Peyer's patch (tissue), 4 donors: Measurements from ENCODE around the gene SHC3.

Experiments
- POLR2A ChIP-seq, 2 donors: fragments of 450-650 bp; IDR thresholded peaks; one replicate each; pipeline ENCODE4 v1.5.1; 2017; ENCODE audit warnings: antibody characterized with exemption in 2 of 2, mild to moderate bottlenecking in 2 of 2, moderate library complexity in 2 of 2
- TF ChIP-seq, protein P1 (sequence below), 6 experiments: fragments of 450-650 bp in 4 of 6; fragments of 200-600 bp in 2 of 6; sonication (generic) in 1 of 6; IDR thresholded peaks; one replicate each; pipeline ENCODE4 v1.5.1; 2017 to 2019; ENCODE audit warnings: antibody characterized with exemption in 6 of 6, mild to moderate bottlenecking in 3 of 6, moderate library complexity in 1 of 6

DNA sequence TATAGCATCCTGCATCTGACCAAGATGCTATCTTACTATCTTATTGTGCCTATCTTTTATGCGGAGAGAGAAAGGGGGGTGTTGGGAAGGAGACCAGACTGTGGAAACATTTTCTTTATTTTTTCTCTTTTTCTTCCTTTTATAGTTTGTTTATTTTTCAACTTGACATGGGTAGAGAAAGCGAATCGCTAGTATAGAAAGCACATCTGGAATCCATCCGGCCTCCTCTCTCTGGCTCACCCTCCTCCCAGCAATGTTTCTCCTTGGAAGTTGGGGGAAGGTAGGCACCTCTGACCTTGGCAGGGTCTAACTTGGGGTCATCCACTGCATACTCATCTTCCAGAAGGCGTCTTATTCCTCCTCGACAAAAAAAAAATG, 183.4 kb downstream of the SHC3 start:
- TF ChIP-seq, protein P1, sequence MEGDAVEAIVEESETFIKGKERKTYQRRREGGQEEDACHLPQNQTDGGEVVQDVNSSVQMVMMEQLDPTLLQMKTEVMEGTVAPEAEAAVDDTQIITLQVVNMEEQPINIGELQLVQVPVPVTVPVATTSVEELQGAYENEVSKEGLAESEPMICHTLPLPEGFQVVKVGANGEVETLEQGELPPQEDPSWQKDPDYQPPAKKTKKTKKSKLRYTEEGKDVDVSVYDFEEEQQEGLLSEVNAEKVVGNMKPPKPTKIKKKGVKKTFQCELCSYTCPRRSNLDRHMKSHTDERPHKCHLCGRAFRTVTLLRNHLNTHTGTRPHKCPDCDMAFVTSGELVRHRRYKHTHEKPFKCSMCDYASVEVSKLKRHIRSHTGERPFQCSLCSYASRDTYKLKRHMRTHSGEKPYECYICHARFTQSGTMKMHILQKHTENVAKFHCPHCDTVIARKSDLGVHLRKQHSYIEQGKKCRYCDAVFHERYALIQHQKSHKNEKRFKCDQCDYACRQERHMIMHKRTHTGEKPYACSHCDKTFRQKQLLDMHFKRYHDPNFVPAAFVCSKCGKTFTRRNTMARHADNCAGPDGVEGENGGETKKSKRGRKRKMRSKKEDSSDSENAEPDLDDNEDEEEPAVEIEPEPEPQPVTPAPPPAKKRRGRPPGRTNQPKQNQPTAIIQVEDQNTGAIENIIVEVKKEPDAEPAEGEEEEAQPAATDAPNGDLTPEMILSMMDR (IDR thresholded peaks at IDR 0.05) = no peak
- no peak for TF ChIP-seq POLR2A (IDR thresholded peaks at IDR 0.05)
